ENCODE results near the gene MTM1.

MTM1 gene

DNA sequence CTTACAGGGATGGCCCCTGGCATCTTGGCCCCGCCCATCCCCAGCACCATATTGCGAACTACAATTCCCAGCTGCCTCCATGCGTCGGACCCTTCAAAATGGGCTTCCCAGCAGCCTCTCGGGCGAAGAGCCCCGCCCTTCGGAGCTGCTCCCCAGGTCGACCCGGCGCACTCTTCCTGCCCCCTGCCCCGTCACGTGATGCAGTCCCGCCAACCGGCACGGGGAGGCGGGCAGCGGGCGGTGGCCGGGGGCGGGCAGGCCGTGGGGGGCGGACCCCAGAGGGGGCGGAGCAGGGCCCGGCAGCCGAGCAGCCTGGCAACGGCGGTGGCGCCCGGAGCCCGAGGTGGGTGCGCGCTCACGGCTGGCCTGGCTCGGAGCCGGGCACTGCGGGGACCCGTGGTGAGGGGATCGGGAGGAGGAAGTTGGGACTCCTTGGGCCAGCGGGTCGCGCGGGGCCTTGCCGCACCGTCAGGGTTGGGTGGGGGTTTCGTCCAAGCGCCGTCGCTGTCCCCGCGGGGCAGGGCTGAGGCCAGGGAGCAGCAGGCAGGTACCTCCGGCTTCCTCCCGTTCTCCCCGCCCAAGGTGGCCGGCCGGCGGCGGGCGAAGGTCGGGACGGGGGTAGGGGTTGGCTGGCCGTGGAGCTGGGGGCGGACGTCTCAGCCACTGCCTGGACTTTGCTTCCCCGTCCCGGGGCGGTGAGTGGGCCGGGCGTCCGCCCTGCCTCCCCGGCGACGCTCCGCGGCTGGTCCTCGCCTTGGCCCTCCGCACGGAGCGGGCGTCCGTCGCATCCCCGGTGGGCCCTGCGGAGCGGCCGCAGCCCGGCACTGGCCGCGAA, at the start of gene MTM1:
Gene MTM1, plus strand, starts transcription at position 302 of the 835 bp plus-strand sequence. CDS start 23,994 bp downstream, outside the sequence.
- DNase-seq (ENCODE audit: low spot score): peak; percentile 92

GRCh38 chrX:150522494-150522893, 45.9 kb upstream of the MTM1 start:
- no peak for DNase-seq (ENCODE audit: low spot score)

DNA sequence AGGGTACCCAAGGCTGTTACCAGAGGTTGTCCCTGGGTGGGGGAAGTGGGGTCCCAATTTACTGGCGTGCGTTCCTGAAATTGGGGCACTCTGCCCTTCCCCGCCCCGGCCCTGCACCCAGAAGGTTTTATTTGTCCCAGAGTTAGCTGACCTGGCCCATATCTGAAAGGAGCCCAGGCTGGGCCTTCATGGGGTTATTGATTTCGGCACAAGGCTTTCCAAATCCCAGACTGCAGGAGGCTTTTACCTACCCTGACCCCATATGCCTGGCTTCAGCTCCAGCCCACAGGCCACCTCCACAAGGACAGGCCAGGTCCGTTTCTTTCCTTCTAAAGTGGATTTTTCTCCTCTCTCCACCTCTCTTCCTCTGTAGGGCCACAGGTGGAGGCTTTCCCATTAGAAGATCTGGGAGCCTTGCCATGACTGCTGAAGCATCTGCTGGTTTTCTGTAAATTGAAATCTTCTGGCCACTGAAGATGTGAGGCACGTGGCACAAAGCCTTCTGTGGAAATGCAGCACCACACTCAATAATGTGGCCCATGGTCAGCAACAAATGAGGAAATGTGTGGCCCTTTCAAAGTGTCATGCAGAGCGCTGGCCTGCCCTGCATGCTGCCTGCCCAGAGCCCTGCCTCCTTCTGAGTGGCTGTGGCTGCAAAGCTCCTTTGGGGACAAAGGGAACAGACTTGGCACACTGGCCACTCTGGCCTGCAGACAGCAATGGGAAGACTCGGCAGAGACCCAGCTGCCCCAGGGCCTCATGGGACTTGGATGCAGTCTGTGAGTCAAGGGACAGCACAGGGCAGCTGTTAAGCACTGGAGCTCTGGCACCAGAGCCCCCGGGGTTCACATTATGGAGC, 43.1 kb upstream of the MTM1 start:
- no peak for DNase-seq (ENCODE audit: low spot score)

GRCh38 chrX:150526692-150527091, 41.7 kb upstream of the MTM1 start:
- DNase-seq (ENCODE audit: low spot score): no peak

DNA sequence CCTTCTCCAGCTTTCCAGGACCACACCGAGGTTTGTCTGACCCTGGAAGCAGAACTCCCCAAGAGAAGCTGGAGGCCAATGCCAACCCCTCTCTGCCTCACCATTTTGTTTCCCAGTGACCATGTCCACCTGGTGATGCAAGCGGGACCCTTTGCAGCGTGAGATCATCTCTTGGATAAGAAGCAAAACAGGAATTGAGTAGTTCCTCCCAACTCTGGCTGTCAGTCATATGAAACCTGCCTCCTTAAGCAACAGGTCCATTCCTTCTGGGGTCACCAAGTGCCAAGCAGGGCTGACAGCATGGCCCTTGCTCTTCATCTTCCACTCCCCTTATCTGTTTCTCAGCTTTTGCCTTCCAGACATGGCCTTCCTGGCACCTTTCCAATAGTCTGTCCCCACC, 41.3 kb upstream of the MTM1 start:
- no peak for DNase-seq (ENCODE audit: low spot score)

- no peak for DNase-seq (ENCODE audit: low spot score)
These were observed 38.8 kb upstream of the MTM1 start for GRCh38 chrX:150529587-150529986.

DNA sequence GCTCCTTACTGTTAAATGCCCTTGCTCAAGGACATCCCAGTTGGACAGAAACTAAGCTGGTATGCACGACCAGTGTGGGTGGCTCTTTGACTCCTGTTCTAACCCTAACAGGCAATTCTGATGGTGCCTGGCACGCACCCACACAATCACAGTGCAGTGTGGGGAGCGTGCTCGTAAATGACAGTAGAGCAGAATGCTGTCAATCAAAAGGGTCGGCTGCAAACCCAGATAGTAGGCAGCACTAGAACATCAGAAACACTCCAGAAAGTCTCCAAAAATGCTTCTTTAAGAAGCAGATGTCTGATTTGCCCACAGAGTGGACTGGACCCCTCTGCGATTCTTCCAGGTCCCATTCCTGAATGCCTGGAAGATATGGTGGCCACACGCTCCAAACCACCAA, 37.6 kb upstream of the MTM1 start:
- no peak for DNase-seq (ENCODE audit: low spot score)

DNA sequence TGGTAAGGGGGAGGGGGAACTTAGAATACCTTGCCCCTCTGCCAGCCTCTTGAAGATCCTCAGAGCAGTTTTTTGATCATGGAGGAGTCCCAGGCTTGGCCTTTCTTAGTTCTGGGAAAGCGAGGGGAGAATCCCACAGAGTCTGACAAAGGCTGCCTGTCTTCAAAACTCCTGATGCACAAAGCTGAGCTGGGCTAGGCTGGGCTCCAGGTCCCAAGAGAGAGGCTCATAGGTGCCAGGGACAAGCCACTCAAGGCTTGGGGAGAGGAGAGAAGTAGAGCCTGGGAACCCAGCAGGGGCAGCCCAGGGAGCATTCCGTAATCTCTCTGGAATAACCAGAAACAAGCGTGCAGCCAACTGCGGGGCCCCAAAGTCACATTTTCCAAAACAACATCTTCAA, 37.0 kb upstream of the MTM1 start:
- no peak for DNase-seq (ENCODE audit: low spot score)

DNA sequence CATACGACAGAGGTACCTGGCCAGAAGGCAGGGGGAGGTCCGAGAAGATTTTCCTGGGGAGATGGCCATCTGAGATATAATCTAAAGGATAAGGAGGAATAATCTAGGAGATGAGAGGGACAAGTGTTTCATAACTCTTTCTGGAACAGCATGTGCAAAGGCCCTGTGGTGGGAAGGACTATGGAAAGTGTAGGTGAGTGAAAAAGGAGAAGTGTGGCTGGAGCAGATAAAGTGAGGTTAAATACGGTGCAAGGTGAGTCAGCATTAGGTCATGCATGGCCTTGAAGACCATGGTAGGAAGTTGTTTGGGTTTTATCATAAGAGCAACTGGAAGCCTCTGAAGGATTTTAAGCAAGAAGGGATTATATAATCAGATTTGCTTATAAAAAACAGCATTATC, 34.6 kb upstream of the MTM1 start:
- DNase-seq (ENCODE audit: low spot score): no peak

DNA sequence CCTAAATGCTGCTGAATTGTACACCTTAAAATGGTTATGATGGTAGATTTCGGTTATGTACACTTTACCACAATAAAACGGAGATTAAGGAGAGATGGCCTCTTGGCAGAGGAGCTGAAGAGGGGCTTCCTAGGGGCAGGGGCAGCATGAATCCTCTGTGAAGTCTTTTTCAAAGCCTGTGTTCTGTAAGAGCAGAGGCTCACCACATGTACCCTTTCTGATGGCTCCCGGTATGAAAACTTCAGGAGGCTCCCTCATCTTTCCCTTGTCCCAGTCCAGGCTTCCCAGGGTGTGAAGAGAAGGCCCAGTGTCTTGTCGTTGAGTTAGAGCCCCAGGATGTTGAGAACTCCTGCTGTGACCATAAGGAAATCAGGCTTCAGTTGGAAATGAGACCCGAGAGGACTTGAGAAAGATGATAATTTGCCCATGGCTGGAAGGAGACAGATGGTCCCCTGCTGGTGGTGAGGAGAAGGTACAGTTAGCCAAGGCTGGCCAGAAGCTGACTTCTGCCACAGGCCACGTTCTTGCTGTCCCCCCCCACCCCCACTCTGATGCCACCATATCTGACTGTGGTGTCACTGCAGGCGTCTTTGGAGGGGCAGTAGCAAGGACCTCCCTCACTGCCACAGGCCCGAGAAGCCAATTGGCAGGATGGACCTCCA, 31.8 kb upstream of the MTM1 start:
- no peak for DNase-seq (ENCODE audit: low spot score)

DNA sequence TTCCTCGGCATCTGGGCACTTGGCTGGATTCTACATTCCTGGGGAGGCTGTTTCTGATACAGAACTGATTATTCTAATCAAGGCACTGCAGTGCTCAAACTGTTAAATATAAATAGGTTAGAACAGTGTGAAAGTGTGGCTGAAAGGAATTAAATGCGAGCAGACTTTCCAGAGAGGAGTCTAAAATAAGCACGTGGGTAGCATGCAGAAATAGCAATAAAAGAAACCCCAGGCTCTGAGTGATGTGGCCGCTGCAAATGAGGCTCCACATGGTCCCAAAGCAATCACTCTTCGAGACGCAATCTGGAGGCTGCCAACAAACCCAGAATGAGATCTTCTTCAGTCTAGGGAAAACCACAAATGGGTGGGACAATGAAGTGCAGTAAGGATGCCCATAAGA, 30.6 kb upstream of the MTM1 start:
- no peak for DNase-seq (ENCODE audit: low spot score)

- no peak for DNase-seq (ENCODE audit: low spot score)
These were observed 27.5 kb upstream of the MTM1 start for GRCh38 chrX:150540965-150541364.

DNA sequence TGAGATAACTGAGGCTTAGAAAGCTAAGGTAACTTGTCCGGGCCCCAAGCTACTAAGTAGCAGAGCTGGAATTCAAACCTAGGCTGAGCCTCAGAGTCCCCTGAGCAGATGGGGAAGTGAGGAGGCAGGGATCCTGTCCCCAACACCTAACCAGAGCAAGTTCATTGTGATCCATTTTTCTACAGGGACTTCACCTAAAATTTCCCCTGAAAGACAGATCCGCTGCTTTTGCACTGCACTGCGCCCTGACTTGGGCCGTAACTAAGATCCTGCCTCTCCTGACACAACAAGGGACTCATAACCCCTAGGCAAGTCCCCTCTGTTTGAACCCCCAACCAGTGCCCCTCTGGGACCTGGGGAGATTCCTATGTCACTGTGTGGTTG, 25.6 kb upstream of the MTM1 start:
- DNase-seq (ENCODE audit: low spot score): no peak

- DNase-seq (ENCODE audit: low spot score): no peak
These were observed 24.9 kb upstream of the MTM1 start for GRCh38 chrX:150543230-150544155.

GRCh38 chrX:150544222-150544787, 24.1 kb upstream of the MTM1 start:
- no peak for DNase-seq (ENCODE audit: low spot score)

- no peak for DNase-seq (ENCODE audit: low spot score)
These were observed 23.3 kb upstream of the MTM1 start for GRCh38 chrX:150544835-150545770.

DNA sequence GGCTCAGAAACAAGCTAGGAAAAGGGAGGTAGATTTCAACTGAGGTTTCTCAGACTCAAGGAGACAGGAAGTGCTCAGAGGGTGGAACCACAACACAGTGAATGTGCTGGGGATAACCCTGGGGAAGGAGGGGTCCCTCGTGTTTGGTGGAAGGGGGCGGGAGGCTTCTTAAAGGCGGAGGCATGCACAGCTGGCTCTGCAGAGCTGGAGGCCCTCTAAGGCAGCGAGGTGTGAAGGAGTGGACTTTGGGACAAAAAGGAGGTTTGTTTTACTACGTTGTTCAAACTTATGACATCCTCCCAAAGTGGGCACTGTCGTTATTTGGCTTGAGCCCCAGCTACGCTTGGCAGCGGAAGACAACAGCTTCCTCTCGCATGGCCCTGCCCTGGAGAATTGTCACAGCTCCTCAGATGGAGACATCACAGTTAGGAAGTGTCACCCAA, 21.7 kb upstream of the MTM1 start:
- no peak for DNase-seq (ENCODE audit: low spot score)

- DNase-seq (ENCODE audit: low spot score): peak; percentile 75
These were observed 20.9 kb upstream of the MTM1 start for GRCh38 chrX:150547375-150548115.

- no peak for DNase-seq (ENCODE audit: low spot score)
These were observed 20.2 kb upstream of the MTM1 start for GRCh38 chrX:150548251-150548650.

Data from left forelimb (tissue), 1 donor.